ENCODE measurements around the gene SP7.
A peak's percentile ranks its signal among the peaks of the same experiment; 100 is the strongest.
"Not testable (repeated sequence)": the region's sequence is repeated elsewhere in the genome, so short reads cannot be mapped to it uniquely, and the experiment has no call there.

Gene SP7

DNA sequence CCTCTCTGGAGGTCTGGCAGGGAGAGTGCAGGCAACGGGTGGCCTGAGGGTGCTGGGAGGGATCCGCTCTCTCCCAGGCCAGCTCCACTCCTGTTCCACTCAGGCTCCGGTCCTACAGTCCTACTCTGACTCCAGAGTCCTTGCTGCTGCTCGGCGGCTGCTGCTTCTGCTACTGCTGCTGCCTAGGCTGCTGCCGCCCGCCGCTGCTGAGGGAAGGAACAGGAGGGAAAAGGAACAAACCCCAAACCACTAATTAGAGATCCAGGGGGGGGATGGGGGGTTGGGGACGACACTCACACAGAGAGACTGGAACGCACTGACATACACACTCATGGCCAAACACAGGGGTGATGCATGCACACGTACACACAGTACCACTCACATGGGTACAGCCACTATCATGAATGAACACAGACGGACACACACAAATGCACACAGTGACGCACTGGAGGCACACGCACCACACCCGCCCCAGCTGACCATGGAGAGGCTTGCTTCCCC, at the start of gene SP7:
TSS of gene SP7 (minus strand) at position 174 of the 501 bp plus-strand sequence. CDS start 708 bp downstream, outside the sequence.
- peak; percentile 68 for DNase-seq

DNA sequence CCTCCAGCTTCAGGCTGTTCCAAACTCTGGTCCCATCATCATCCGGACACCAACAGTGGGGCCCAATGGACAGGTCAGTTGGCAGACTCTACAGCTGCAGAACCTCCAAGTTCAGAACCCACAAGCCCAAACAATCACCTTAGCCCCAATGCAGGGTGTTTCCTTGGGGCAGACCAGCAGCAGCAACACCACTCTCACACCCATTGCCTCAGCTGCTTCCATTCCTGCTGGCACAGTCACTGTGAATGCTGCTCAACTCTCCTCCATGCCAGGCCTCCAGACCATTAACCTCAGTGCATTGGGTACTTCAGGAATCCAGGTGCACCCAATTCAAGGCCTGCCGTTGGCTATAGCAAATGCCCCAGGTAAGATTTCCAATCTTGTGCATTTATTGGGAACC, 47.1 kb upstream of the SP7 start:
- no peak for DNase-seq

DNA sequence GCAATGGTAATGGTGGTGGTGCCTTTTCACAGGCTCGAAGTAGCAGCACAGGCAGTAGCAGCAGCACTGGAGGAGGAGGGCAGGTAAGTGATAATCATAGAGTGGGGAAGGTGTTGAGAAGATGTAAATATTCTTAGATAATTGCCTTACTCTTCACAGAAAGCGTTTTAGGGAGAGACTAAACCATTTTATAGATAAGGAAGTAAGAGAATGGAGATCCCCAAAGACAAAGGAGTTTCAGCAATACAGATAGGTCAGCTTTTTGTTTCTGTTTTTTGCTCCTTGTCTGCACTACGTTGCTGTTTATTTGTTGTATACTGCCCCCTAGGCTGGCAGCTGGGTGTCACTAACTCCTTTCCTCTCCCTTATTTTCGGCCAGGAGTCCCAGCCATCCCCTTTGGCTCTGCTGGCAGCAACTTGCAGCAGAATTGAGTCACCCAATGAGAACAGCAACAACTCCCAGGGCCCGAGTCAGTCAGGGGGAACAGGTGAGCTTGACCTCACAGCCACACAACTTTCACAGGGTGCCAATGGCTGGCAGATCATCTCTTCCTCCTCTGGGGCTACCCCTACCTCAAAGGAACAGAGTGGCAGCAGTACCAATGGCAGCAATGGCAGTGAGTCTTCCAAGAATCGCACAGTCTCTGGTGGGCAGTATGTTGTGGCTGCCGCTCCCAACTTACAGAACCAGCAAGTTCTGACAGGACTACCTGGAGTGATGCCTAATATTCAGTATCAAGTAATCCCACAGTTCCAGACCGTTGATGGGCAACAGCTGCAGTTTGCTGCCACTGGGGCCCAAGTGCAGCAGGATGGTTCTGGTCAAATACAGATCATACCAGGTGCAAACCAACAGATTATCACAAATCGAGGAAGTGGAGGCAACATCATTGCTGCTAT, 45.8 kb upstream of the SP7 start:
- peak; percentile 2 for DNase-seq

DNA sequence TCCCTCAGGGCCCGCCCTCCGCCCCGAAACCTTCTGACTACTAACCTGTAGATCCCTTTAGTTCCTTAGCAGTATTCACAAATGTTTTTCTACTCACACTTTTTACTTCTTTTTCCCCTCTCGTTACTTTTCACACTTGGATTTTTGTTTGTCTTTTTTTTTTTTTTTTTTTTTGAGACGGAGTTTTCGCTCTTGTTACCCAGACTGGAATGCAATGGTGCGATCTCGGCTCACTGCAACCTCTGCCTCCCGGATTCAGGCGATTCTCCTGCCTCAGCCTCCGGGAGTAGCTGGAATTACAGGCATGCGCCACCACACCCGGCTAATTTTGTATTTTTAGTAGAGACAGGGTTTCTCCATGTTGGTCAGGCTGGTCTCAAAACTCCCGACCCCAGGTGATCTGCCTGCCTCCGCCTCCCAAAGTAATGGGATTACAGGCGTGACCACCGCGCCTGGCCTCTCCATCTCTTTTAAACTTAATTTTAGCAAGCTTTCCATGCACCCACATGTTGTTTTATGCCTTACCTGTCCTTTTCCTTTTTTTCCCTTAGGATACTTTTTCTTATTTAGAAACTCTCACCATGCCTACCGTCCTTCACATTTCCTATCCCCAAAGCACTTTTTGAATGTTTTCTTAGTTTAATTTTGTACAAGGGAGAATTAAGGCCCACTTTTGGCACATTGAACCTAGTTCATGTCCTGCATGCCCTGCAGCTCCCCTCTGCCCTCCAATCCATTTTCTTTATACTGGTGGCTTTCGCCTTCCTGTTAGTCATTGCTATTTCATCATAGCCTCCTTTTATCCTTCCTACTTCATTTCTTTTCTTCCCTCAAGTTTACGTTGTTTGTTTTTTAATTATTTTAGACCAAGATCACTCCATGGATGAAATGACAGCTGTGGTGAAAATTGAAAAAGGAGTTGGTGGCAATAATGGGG, 44.9 kb upstream of the SP7 start:
- no peak for DNase-seq

DNA sequence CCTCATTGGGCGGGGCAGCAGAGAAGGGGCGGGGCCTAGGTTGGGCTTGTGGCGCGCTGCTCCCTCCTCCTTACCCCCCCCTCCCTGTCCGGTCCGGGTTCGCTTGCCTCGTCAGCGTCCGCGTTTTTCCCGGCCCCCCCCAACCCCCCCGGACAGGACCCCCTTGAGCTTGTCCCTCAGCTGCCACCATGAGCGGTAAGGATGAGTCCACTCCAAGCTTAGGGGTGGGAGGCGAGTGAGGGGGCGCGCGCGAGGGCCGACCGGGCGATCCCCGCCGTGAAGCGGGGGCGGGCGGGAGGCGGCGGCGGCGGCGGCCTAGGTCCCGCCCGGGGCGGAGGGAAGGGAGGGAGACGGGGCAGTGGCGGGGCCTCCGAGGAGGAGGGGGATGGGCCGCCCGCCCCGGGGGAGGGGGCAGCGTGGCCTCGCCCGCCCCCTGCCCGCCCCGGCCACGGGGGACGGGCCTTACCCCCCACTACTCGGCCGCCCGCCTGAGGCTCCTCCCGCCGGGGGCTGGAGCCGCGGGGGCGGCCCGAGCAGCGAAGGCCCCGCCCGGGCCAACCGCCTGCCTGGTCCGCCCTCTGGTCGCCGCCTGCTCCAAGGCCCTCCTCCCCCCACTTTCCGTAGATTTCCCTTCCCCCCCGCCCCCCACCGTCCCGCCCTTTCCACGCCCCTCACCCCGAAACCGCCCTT, 44.1 kb upstream of the SP7 start, which contains the start of gene SP1:
TSS of gene SP1 (plus strand) at position 73 of the 690 bp plus-strand sequence. CDS start at position 189, 116 bp downstream.
- DNase-seq, result peak; percentile 94

DNA sequence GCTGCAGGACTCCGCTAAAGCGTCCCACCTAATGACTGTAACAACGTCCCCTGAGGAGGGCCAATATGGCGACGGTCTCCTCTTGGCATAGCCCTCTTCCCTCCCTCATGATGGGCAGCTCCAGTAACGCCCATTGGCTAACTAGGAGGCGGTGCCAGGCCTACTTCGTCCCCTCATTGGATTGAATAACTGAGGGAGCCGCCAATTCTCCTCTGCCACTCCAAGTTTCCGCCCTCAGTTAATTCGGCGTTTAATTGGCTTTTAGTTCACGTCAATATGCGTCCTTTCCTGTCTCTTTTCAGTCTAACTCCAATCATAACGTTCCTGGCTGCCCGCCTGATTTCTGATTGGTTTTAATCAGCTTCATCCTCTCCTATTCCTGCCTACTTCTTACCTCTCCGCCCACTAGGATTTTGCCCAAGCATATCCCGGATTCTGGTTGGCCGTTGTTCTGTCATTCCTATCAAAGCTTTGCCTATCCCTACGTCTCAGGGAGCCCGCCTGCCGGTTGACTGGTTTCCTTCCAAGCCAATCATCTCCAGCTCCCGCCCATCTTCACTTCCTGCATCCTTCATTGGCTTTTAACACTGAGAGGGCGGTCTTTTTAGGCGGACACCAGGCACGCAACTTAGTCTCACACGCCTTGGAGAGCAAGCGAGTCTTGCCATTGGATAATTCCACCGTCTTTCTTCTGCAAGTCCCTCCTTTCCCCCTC, 43.4 kb upstream of the SP7 start:
- DNase-seq, result peak; percentile 100

DNA sequence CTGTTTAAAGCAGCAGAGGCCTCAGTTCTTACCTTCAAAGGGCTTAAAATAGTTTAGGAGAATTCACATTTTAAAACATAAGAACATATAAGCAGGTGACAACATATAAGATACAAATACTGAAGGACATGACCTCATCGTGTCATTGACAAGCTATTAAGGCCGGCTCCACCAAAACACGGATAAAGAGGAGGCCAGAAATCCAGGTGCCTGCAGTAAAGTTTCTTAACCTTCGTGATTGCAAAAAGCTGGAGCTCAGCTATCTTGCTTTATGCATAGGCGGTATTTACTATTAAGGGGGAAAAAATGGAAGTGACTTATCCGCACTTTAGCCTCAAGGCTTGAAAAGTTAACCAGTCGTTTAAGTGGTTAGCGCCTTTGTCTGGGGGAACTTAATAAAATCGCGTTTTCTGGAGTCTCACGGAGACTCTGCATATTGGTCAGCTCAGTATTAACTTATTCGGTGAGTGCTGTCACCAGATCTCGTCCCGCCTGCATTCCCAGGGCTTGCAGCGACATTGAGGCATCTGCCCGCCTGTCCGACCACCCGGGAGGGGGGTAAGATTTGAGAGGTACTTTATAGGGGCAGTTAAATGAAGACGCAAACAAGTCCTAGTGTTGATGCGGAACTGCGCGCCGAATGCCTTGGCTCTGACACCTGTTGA, 42.7 kb upstream of the SP7 start:
- no peak for DNase-seq

DNA sequence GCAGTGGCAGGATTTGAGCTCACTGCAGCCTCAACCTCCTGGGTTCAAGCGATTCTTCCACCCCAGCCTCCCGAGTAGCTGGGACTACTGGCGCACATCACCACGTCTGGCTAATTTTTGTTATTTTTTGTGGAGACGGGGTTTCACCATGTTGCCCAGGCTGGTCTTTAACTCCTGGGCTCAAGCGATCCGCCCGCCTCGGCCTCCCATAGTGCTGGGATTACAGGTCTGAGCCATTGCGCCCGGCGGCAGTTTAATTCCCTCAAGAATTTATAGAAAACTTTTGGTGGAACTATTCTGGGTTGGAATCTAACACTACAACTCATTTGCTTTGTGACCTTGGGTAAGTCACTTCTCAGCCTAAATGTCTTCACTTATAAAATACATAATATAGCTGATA, 42.1 kb upstream of the SP7 start:
- DNase-seq, result no peak

DNA sequence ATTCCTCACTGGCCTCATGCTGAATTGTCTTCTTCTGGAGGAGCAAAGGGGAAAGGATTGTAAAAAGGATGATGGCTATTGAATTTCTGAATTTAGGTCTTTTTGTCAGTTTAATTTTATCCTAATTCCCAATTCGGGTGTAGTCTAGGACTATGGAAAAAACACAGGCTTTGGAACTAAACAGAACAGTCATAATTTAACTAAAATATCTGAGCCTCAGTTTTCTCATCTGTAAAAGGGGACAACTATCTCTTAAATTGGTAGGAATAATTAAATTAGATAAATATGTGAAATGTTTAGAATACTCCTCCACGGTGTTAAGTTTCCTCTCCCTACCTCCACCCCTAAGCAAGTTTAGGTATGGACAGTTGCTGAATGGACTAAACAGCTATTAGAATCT, 40.6 kb upstream of the SP7 start:
- DNase-seq, result no peak

DNA sequence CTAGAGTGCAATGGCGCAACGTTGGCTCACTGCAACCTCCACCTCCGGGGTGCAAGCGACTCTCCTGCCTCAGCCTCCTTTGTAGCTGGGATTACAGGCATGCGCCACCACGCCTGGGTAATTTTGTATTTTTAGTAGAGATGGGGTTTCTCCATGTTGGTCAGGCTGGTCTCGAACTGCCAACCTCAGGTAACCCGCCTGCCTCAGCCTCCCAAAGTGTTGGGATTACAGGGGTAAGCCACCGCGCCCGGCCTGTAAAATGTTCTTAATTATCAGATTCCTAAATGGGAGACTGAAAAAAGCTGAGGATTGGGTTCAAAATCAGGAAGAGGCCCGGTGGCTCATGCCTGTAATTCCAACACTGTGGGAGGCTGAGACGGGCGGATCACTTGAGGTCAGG, 38.1 kb upstream of the SP7 start:
- DNase-seq, result not testable (repeated sequence)

DNA sequence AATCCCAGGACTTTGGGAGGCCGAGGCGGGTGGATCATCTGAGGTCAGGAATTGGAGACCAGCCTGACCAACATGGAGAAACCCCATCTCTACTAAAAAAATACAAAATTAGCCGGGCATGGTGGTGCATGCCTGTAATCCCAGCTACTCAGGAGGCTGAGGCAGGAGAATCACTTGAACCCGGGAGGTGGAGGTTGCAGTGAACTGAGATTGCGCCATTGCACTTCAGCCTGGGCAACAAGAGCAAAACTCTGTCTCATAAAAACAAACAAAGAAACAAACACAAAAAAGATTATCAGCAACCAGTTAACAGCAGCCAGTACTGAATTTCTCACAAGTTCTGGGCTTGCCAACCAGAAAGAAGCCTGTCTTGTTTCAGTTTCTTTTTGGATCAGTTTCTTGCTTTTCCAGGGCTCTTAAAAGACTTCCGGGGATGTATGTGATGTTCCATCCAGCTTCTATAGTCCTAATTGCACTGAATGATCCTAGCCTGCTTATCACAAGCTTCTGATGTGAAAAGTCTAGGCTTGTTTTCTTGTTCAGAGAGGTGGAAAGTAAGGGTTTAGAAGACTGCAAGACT, 37.5 kb upstream of the SP7 start:
- DNase-seq, result not testable (repeated sequence)

DNA sequence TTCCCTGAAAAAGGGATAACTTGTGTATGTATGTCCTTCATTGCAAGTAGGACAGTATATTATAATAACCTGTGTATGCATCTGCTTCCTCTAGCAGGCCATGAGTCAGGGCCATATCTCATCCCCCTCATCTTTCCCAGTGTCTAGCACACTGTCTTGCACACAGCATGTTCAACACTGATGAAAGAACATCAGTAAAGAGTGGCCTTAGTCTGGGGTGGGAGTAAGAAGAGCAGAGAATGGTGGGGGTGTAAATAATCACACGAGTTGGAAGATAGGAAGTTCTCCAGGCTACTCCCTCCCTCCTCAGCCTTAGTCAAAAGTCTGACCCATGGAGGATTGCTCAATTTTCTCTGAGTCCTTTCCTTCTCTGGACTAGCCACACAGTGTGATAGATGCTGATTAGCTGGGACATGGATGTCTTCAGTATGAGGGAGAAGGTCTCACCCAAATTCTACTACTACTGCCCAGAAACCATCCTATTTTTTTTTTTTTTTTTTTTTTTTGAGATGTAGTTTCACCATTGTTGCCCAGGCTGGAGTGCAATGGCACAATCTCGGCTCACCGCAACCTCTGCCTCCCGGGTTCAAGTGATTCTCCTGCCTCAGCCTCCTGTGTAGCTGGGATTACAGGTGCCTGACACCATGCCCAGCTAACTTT, 29.2 kb upstream of the SP7 start:
- DNase-seq, result peak; percentile 18

DNA sequence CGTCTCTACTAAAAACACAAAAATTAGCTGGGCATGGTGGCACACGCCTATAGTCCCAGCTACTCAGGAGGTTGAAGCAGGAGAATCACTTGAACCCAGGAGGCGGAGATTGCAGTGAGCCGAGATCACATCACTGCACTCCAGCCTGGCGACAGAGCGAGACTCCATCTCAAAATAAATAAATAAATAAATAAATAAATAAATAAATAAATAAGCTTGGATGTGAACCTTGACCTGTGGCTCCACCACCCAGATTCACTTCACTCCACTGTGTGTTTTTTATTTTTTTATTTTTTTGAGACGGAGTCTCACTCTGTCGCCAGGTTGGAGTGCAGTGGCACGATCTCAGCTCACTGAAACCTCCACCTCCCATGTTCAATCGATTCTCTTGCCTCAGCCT, 25.5 kb upstream of the SP7 start:
- DNase-seq, result not testable (repeated sequence)

DNA sequence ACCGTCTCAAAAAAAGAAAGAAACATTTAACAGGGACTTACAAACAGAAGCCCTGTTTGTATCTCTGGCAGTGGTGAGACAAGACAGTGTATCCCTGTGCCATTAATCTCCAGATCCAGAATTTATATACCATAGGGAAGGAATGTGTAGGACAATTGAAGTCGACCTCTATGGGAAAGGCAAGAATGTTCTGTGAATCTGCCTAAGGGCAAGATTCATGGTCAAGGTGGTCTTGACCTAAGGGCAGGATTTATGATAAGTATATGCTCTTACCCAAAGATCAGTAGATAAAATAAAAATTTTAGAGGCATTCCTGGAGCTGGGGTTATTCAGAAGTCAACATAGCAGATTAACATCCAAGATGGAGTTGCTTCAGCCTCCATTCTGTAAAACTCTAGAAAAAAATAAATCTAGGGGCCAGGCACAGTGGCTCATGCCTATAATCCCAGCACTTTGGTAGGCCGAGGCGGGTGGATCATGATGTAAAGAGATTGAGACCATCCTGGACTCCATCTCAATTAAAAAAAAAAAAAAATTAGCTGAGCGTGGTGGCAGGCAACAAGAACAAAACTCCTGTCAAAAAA, 22.8 kb upstream of the SP7 start:
- no peak for DNase-seq

DNA sequence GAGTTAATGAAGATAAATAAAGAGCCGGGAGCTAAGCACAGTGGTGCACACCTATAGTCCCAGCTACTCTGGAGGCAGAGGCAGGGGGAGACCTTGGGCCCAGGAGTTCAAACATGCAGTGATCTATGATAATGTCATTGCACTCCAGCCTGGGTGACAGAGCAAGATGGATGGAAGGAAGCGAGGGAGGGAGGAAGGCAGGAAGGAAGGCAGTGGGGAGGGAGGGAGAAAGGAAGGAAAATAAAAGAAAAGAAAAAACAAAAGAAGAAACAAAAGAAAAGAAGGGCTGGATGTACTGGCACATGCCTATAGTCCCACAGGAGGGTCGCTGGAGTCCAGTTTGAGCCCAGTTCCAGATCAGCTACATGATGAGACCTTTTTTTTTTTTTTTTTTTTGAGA, 19.0 kb upstream of the SP7 start:
- DNase-seq, result no peak

DNA sequence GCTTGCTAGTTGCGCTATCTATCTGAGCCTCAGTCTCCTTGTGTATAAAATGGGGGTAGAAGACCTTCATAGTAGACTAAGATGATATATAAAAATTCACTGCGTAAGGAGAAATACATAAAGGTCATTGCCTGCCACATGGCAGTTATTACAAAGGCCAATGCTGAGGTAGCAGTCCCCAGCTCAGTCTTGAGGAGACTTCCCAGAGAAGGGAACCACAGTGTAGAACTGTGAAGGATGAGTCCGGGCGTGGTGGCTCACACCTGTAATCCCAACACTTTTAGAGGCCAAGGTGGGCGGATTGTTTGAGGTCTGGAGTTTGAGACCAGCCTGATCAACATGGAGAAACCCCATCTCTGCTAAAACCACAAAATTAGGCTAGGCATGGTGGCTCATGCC, 17.1 kb upstream of the SP7 start:
- DNase-seq, result no peak

DNA sequence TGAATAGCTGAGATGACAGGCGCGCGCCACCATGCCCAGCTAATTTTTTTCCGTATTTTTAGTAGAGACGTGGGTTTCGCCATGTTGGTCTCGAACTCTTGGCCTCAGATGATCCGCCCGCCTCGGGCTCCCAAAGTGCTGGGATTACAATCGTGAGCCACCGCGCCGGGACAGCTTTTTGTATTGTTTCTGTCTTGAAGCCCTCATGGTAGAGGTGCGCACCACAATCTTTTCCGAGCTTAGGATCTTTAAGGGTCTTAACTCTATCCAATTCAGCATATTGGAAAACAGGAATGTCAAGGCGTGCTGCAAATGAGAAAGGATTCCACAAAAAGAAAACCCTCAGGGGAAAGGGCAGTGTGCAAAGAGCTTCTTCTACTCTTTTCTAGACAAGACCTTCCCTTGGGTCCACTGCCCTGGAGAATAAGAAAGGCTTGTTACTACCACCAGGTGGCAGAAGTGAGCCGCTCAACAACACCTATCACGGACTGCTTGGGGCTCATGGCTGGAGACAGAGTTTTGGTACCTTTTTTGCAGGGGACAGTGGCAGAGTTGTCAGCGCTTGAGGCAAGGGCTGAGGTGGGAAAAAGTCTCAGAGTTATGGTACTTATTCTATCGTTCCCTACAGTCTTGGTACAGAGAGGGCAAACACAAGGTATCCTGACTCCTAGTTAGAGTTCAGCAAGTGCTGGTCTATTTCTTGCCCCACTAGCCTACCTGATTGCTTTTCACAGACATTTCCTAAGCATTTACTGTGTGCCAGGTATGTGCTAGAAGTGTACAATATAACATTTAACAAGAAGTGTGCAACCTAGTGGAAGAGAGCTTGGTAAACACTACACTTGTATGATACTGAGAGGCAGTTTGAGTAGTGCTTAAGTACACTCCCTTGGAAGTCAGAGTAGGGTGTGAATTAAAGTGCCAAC, 16.4 kb upstream of the SP7 start:
- DNase-seq, result peak; percentile 76

DNA sequence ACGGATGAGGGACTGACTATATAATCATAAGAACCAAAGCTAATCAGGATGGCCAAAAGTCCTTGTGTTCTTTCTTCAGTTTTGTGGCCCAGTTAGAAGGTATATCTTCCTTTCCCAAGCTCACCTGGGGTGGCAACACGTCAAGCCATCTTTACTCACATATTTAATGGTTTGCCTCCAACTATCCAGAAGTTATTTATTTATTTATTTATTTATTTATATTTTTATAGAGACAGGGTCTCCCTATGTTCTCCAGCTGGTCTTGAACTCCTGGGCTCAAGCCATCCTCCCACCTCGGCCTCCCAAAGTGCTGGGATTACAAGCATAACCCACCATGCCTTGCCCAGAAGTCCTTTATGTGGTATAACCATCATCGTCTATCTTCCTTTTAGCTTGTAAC, 11.8 kb upstream of the SP7 start:
- no peak for DNase-seq

DNA sequence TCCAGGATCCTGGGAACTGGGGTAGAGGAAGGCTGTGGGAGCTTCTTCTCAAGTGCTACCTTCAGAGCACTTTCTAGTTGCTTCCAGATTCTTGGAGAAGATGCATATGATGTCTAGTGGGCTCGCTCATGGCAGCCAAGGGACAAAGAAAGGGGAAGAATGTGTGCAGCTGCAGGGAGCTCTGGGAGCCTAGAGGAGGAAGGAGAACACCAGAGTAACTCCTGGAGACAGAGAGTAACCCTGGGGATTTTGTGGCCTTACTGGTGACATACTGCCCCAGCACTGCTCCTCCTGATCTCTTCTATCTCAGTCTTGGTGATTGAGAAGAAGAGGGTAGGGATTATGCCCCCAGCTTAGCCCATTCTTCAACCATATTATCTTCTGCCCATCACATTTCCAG, 10.3 kb upstream of the SP7 start:
- no peak for DNase-seq
